Uterus (tissue), 2 donors: ENCODE results near the gene AKAP12.

ENCODE experiments used
- POLR2A ChIP-seq, 2 donors: fragments of 450-650 bp; IDR thresholded peaks; one replicate each; pipeline ENCODE4 v1.6.1; 2016; ENCODE audit warnings: antibody characterized with exemption in 2 of 2, mild to moderate bottlenecking in 1 of 2, moderate library complexity in 1 of 2
- TF ChIP-seq, protein P1 (sequence below), 4 experiments: fragments of 200-600 bp in 2 of 4; fragments of 450-650 bp in 2 of 4; sonication (generic) in 2 of 4; IDR thresholded peaks; one replicate each; pipeline ENCODE4 v1.5.1; 2016 to 2019; ENCODE audit warnings: antibody characterized with exemption in 4 of 4, mild to moderate bottlenecking in 2 of 4, moderate library complexity in 1 of 4

DNA sequence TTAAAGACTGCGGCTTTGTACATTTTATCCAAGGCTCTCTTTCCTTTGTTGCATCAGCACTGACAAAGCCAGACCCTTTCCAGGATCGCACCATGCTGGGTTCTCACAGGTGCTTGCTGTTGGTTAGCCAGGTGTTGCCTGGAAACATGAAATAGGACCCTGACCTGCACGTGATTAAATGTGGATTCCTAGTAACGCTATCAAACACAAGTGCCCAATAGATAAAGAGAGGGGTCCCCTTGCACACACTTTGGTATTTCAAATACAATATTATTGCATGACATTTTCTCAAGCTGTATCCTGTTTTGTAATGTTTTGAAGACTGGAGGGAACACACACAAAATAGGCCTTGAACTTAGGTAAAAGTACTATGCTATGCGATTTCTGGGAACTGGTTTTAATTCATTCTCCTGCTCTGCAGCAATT, 73.3 kb downstream of the AKAP12 start:
- TF ChIP-seq, protein P1, sequence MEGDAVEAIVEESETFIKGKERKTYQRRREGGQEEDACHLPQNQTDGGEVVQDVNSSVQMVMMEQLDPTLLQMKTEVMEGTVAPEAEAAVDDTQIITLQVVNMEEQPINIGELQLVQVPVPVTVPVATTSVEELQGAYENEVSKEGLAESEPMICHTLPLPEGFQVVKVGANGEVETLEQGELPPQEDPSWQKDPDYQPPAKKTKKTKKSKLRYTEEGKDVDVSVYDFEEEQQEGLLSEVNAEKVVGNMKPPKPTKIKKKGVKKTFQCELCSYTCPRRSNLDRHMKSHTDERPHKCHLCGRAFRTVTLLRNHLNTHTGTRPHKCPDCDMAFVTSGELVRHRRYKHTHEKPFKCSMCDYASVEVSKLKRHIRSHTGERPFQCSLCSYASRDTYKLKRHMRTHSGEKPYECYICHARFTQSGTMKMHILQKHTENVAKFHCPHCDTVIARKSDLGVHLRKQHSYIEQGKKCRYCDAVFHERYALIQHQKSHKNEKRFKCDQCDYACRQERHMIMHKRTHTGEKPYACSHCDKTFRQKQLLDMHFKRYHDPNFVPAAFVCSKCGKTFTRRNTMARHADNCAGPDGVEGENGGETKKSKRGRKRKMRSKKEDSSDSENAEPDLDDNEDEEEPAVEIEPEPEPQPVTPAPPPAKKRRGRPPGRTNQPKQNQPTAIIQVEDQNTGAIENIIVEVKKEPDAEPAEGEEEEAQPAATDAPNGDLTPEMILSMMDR (IDR thresholded peaks at IDR 0.05) = no peak
- TF ChIP-seq POLR2A (IDR thresholded peaks at IDR 0.05) = no peak
